GM18909 (cell line): ENCODE data around the gene PRR5.
"Not testable (repeated sequence)": the region's sequence is repeated elsewhere in the genome, so short reads cannot be mapped to it uniquely, and the experiment has no call there.

ENCODE experiments used
- ATAC-seq: cut with Tn5 transposase; IDR thresholded peaks from one replicate; pipeline ENCODE4 v1.9.1; 2021; ENCODE audit warnings: mild to moderate bottlenecking; ENCODE audit not compliant: unreplicated experiment, poor library complexity

Gene PRR5

GRCh38 chr22:44701824-44702478 lies at the start of gene PRR5:
PRR5 (plus strand) TSS chr22:44702204; CDS start chr22:44702475, 271 bp downstream.
- peak; percentile 76 for ATAC-seq

GRCh38 chr22:44652866-44653265 lies 49.1 kb upstream of the PRR5 start:
- ATAC-seq: not testable (repeated sequence)

GRCh38 chr22:44658311-44658953 lies 43.6 kb upstream of the PRR5 start:
- no peak for ATAC-seq

- ATAC-seq: no peak
Observed at GRCh38 chr22:44659140-44659539, 42.9 kb upstream of the PRR5 start.

- no peak for ATAC-seq
Observed at GRCh38 chr22:44660051-44660830, 41.8 kb upstream of the PRR5 start.

- ATAC-seq: no peak
Observed at GRCh38 chr22:44661070-44661469, 40.9 kb upstream of the PRR5 start.

- ATAC-seq: no peak
Observed at GRCh38 chr22:44661659-44662569, 40.1 kb upstream of the PRR5 start.

GRCh38 chr22:44663256-44663999 lies 38.6 kb upstream of the PRR5 start:
- no peak for ATAC-seq

GRCh38 chr22:44664149-44664548 lies 37.9 kb upstream of the PRR5 start:
- no peak for ATAC-seq

GRCh38 chr22:44665115-44665514 lies 36.9 kb upstream of the PRR5 start:
- no peak for ATAC-seq

- no peak for ATAC-seq
Observed at GRCh38 chr22:44666207-44666585, 35.8 kb upstream of the PRR5 start.

- no peak for ATAC-seq
Observed at GRCh38 chr22:44667276-44667675, 34.7 kb upstream of the PRR5 start.

- ATAC-seq: no peak
Observed at GRCh38 chr22:44667829-44668189, 34.2 kb upstream of the PRR5 start.

- ATAC-seq: no peak
Observed at GRCh38 chr22:44668190-44668885, 33.7 kb upstream of the PRR5 start.

GRCh38 chr22:44668886-44669521 lies 33.0 kb upstream of the PRR5 start:
- ATAC-seq: no peak

- ATAC-seq: no peak
Observed at GRCh38 chr22:44669561-44669976, 32.4 kb upstream of the PRR5 start.

- ATAC-seq: no peak
Observed at GRCh38 chr22:44670220-44670988, 31.6 kb upstream of the PRR5 start.

GRCh38 chr22:44671742-44672141 lies 30.3 kb upstream of the PRR5 start:
- no peak for ATAC-seq
